HEK293T (cell line): Measurements from ENCODE around the gene ZNF74.
A peak's percentile ranks its signal among the peaks of the same experiment; 100 is the strongest.

Source experiments
- CTCF ChIA-PET: fragments of 350-600 bp; formaldehyde crosslinking; extraction: SDS; loops from one replicate; lab custom pipeline; 2021; ENCODE audit warnings: antibody characterized with exemption, inconsistent platforms; lab: Yijun Ruan, JAX
- POLR2A ChIA-PET: fragments of 350-600 bp; formaldehyde crosslinking; extraction: SDS; loops from one replicate; lab custom pipeline; 2020; ENCODE audit warnings: antibody characterized with exemption, inconsistent platforms; lab: Yijun Ruan, JAX
- DNase-seq: peaks from one replicate; pipeline ENCODE4 v3.0.0; 2012; ENCODE audit warnings: mixed read lengths; ENCODE audit errors: extremely low spot score
- ARNT ChIP-seq: fragments of 450-650 bp; IDR thresholded peaks from 2 replicates; pipeline ENCODE4 v1.6.1; 2017; ENCODE audit warnings: mild to moderate bottlenecking
- BHLHE40 ChIP-seq: fragments of 450-650 bp; IDR thresholded peaks from 2 replicates; pipeline ENCODE4 v1.6.1; 2016; ENCODE audit warnings: mild to moderate bottlenecking, moderate library complexity, borderline replicate concordance
- CTBP1 ChIP-seq: fragments of 450-650 bp; IDR thresholded peaks from 2 replicates; pipeline ENCODE4 v1.6.1; 2016; ENCODE audit warnings: borderline replicate concordance
- ELF4 ChIP-seq: fragments of 450-650 bp; IDR thresholded peaks from 2 replicates; pipeline ENCODE4 v1.6.1; 2017; ENCODE audit warnings: antibody characterized with exemption
- FOXA1 ChIP-seq: fragments of 450-650 bp; IDR thresholded peaks from 2 replicates; pipeline ENCODE4 v1.6.1; 2016; ENCODE audit warnings: mild to moderate bottlenecking
- FOXK2 ChIP-seq: fragments of 450-650 bp; IDR thresholded peaks from 2 replicates; pipeline ENCODE4 v1.6.1; 2016; ENCODE audit warnings: mild to moderate bottlenecking
- FOXM1 ChIP-seq: fragments of 450-650 bp; IDR thresholded peaks from 2 replicates; pipeline ENCODE4 v1.6.1; 2017; ENCODE audit warnings: mild to moderate bottlenecking, borderline replicate concordance
- HDGF ChIP-seq: fragments of 450-650 bp; IDR thresholded peaks from 2 replicates; pipeline ENCODE4 v1.6.1; 2017; ENCODE audit warnings: antibody characterized with exemption, borderline replicate concordance
- L3MBTL2 ChIP-seq: fragments of 450-650 bp; conservative IDR thresholded peaks from 2 replicates; pipeline ENCODE4 v1.6.1; 2016; ENCODE audit warnings: mild to moderate bottlenecking
- LEF1 ChIP-seq: fragments of 450-650 bp; IDR thresholded peaks from 2 replicates; pipeline ENCODE4 v1.6.1; 2017; ENCODE audit warnings: mild to moderate bottlenecking, borderline replicate concordance
- NFRKB ChIP-seq: fragments of 450-650 bp; IDR thresholded peaks from 2 replicates; pipeline ENCODE4 v1.6.1; 2016; ENCODE audit warnings: mild to moderate bottlenecking, moderate library complexity
- PKNOX1 ChIP-seq: fragments of 450-650 bp; IDR thresholded peaks from 2 replicates; pipeline ENCODE4 v1.6.1; 2016
- SP1 ChIP-seq: fragments of 450-650 bp; IDR thresholded peaks from 2 replicates; pipeline ENCODE4 v1.6.1; 2017
- SUZ12 ChIP-seq: fragments of 450-650 bp; IDR thresholded peaks from 2 replicates; pipeline ENCODE4 v1.6.1; 2016; ENCODE audit warnings: mild to moderate bottlenecking
- TARDBP ChIP-seq: fragments of 450-650 bp; IDR thresholded peaks from 2 replicates; pipeline ENCODE4 v1.6.1; 2016
- ZNF384 ChIP-seq: fragments of 450-650 bp; IDR thresholded peaks from 2 replicates; pipeline ENCODE4 v1.6.1; 2016

ZNF74 gene

GRCh38 chr22:20434264-20434751, 40.4 kb downstream of the ZNF74 start:
- DNase-seq, result no peak
- CTCF ChIA-PET, result interaction anchor here (1.1 to 3.4 kb wide), 3 partner anchors 16 to 50 kb away, joined by 3 to 17 read pairs (median 6); no protein-coding TSS in a partner anchor
- TF ChIP-seq FOXM1, result no peak
- no peak for TF ChIP-seq ZNF384
- TF ChIP-seq SP1, result no peak
- no peak for TF ChIP-seq SUZ12
- TF ChIP-seq NFRKB, result no peak
- no peak for TF ChIP-seq L3MBTL2
- TF ChIP-seq TARDBP, result no peak
- no peak for TF ChIP-seq BHLHE40
- no peak for TF ChIP-seq ELF4
- TF ChIP-seq HDGF, result no peak
- no peak for TF ChIP-seq FOXK2
- no peak for TF ChIP-seq PKNOX1
- TF ChIP-seq ARNT, result no peak
- no peak for TF ChIP-seq FOXA1
- TF ChIP-seq LEF1, result no peak
- TF ChIP-seq CTBP1, result no peak
- POLR2A ChIA-PET, result interaction anchor here (0.8 to 0.9 kb wide), 2 partner anchors 21 to 41 kb away, joined by 3 read pairs; partner anchors contain the start of gene ZNF74

GRCh38 chr22:20434773-20435172, 40.8 kb downstream of the ZNF74 start:
- no peak for DNase-seq
- CTCF ChIA-PET, result interaction anchor here (1.1 to 3.4 kb wide), 3 partner anchors 16 to 50 kb away, joined by 3 to 17 read pairs (median 6); no protein-coding TSS in a partner anchor
- POLR2A ChIA-PET, result interaction anchor here (0.9 kb wide), 1 partner anchor 41 kb away, joined by 3 read pairs; the partner anchor contains the start of gene ZNF74
- TF ChIP-seq L3MBTL2 (no peak), FOXA1 (no peak), CTBP1 (no peak)

GRCh38 chr22:20435436-20436306, 41.7 kb downstream of the ZNF74 start:
- TF ChIP-seq NFRKB, result no peak
- no peak for TF ChIP-seq SP1
- no peak for TF ChIP-seq PKNOX1
- TF ChIP-seq HDGF, result no peak
- TF ChIP-seq SUZ12, result no peak
- TF ChIP-seq FOXA1, result no peak
- no peak for TF ChIP-seq FOXK2
- TF ChIP-seq FOXM1, result no peak
- no peak for TF ChIP-seq CTBP1
- TF ChIP-seq ARNT, result no peak
- TF ChIP-seq TARDBP, result no peak
- no peak for TF ChIP-seq LEF1
- TF ChIP-seq ELF4, result no peak
- TF ChIP-seq ZNF384, result no peak
- no peak for TF ChIP-seq BHLHE40
- TF ChIP-seq L3MBTL2, result no peak
- ChIA-PET POLR2A (interaction anchor here (0.9 kb wide), 1 partner anchor 42 kb away, joined by 3 read pairs; the partner anchor contains the start of gene ZNF74), CTCF (interaction anchor here (1.1 to 3.4 kb wide), 2 partner anchors 17 to 49 kb away, joined by 3 to 17 read pairs; no protein-coding TSS in a partner anchor)
- no peak for DNase-seq

- POLR2A ChIA-PET, result interaction anchor here (0.7 to 1.2 kb wide), 3 partner anchors 18 to 117 kb away, joined by 3 to 4 read pairs (median 4); partner anchors contain the start of gene DGCR6L
- TF ChIP-seq FOXA1 (no peak), CTBP1 (no peak), FOXK2 (no peak), TARDBP (no peak), ARNT (no peak), PKNOX1 (no peak), FOXM1 (no peak), LEF1 (no peak), SUZ12 (no peak), ZNF384 (no peak), L3MBTL2 (no peak), ELF4 (no peak), BHLHE40 (no peak), NFRKB (no peak)
- peak; percentile 55 for DNase-seq
- CTCF ChIA-PET, result interaction anchor here (0.7 to 3.4 kb wide), 2 partner anchors 18 to 20 kb away, joined by 3 to 17 read pairs; no protein-coding TSS in a partner anchor
These were observed 42.4 kb downstream of the ZNF74 start for GRCh38 chr22:20436307-20436767.
